HEK293 (cell line): Measurements from ENCODE around the gene MRPS27.

Experiments used
- CTCF ChIA-PET: fragments of 350-600 bp; formaldehyde crosslinking; extraction: SDS; loops from one replicate; lab custom pipeline; 2021; ENCODE audit warnings: antibody characterized with exemption; lab: Yijun Ruan, JAX
- POLR2A ChIA-PET: fragments of 300-600 bp; formaldehyde crosslinking; extraction: SDS; loops from one replicate; lab custom pipeline; 2020; ENCODE audit warnings: antibody characterized with exemption, inconsistent platforms; lab: Yijun Ruan, JAX
- H3K27ac ChIP-seq: fragments of 200-500 bp; sonication (Bioruptor generic); 2 replicates; pipeline ENCODE4 v1.5.1; 2014; ENCODE audit warnings: low read depth, low read length, control low read depth, inconsistent platforms; ENCODE audit errors: extremely low read depth
- H3K36me3 ChIP-seq, 2 experiments: fragments of 200-500 bp in 1 of 2; sonication (Bioruptor generic) in 1 of 2; 1 replicate in 1 of 2; 2 replicates in 1 of 2; pipeline ENCODE4 v1.5.1; 2014 to 2017; ENCODE audit warnings: inconsistent platforms in 2 of 2, low read length in 2 of 2; ENCODE audit not compliant: control insufficient read depth in 2 of 2, insufficient read depth in 1 of 2
- H3K4me1 ChIP-seq: fragments of 200-500 bp; sonication (Bioruptor generic); 2 replicates; pipeline ENCODE4 v1.5.1; 2014; ENCODE audit warnings: mild to moderate bottlenecking, low read length, inconsistent platforms; ENCODE audit not compliant: control insufficient read depth, insufficient read depth
- H3K4me3 ChIP-seq: 2 replicates; pipeline ENCODE4 v1.5.1; 2011; ENCODE audit warnings: low read depth, mild to moderate bottlenecking, control low read depth, low read length, moderate library complexity
- H3K9me3 ChIP-seq: fragments of 200-500 bp; sonication (Bioruptor generic); 2 replicates; pipeline ENCODE4 v1.5.1; 2014; ENCODE audit warnings: low read depth, low read length, inconsistent platforms; ENCODE audit not compliant: control insufficient read depth, insufficient read depth
- CTCF ChIP-seq: fragments of 450-650 bp; formaldehyde crosslinking; IDR thresholded peaks from 2 replicates; pipeline ENCODE4 v1.5.1; 2016; ENCODE audit warnings: missing biosample characterization, missing genetic modification characterization
- ZFP3 ChIP-seq: fragments of 450-650 bp; formaldehyde crosslinking; IDR thresholded peaks from 2 replicates; pipeline ENCODE4 v1.5.1; 2016; ENCODE audit warnings: low read depth, missing biosample characterization, missing genetic modification characterization
- ZNF175 ChIP-seq: fragments of 450-650 bp; formaldehyde crosslinking; IDR thresholded peaks from 2 replicates; pipeline ENCODE4 v1.5.1; 2016; ENCODE audit warnings: missing biosample characterization, missing genetic modification characterization
- ZNF23 ChIP-seq: fragments of 450-650 bp; formaldehyde crosslinking; IDR thresholded peaks from 2 replicates; pipeline ENCODE4 v1.5.1; 2016; ENCODE audit warnings: missing biosample characterization, missing genetic modification characterization, borderline replicate concordance
- ZNF266 ChIP-seq: fragments of 450-650 bp; formaldehyde crosslinking; IDR thresholded peaks from 2 replicates; pipeline ENCODE4 v1.5.1; 2016; ENCODE audit warnings: missing biosample characterization, missing genetic modification characterization, low read depth
- ZNF311 ChIP-seq: fragments of 450-650 bp; formaldehyde crosslinking; IDR thresholded peaks from 2 replicates; pipeline ENCODE4 v1.5.1; 2017; ENCODE audit warnings: missing biosample characterization, missing genetic modification characterization, borderline replicate concordance
- ZNF366 ChIP-seq: fragments of 450-650 bp; formaldehyde crosslinking; conservative IDR thresholded peaks from 2 replicates; pipeline ENCODE4 v1.5.1; 2016; ENCODE audit warnings: missing biosample characterization, missing genetic modification characterization
- ZNF416 ChIP-seq: fragments of 450-650 bp; formaldehyde crosslinking; IDR thresholded peaks from 2 replicates; pipeline ENCODE4 v1.5.1; 2016; ENCODE audit warnings: missing biosample characterization, missing genetic modification characterization
- ZNF544 ChIP-seq: fragments of 450-650 bp; formaldehyde crosslinking; IDR thresholded peaks from 2 replicates; pipeline ENCODE4 v1.5.0; 2017; ENCODE audit warnings: missing biosample characterization, missing genetic modification characterization
- ZNF561 ChIP-seq: fragments of 450-650 bp; IDR thresholded peaks from 2 replicates; pipeline ENCODE4 v1.5.1; 2018; ENCODE audit warnings: missing biosample characterization, missing genetic modification characterization, borderline replicate concordance
- ZNF654 ChIP-seq: fragments of 450-650 bp; formaldehyde crosslinking; IDR thresholded peaks from 2 replicates; pipeline ENCODE4 v1.5.1; 2016; ENCODE audit warnings: low read depth, missing biosample characterization, missing genetic modification characterization
- ZNF660 ChIP-seq: fragments of 450-650 bp; IDR thresholded peaks from 2 replicates; pipeline ENCODE4 v1.5.1; 2018; ENCODE audit warnings: missing biosample characterization, mild to moderate bottlenecking, missing genetic modification characterization
- ZNF701 ChIP-seq: fragments of 450-650 bp; formaldehyde crosslinking; IDR thresholded peaks from 2 replicates; pipeline ENCODE4 v1.5.1; 2016; ENCODE audit warnings: missing biosample characterization, missing genetic modification characterization
- ZNF768 ChIP-seq: fragments of 450-650 bp; formaldehyde crosslinking; IDR thresholded peaks from 2 replicates; pipeline ENCODE4 v1.5.1; 2018; ENCODE audit warnings: missing biosample characterization, mild to moderate bottlenecking, missing genetic modification characterization
- ZNF792 ChIP-seq: fragments of 450-650 bp; formaldehyde crosslinking; IDR thresholded peaks from 2 replicates; pipeline ENCODE4 v1.5.1; 2016; ENCODE audit warnings: missing biosample characterization, missing genetic modification characterization
- TF ChIP-seq, protein P1 (sequence below): fragments of 450-650 bp; formaldehyde crosslinking; IDR thresholded peaks from 2 replicates; pipeline ENCODE4 v1.5.1; 2017; ENCODE audit warnings: missing biosample characterization, missing genetic modification characterization

The MRPS27 gene

DNA sequence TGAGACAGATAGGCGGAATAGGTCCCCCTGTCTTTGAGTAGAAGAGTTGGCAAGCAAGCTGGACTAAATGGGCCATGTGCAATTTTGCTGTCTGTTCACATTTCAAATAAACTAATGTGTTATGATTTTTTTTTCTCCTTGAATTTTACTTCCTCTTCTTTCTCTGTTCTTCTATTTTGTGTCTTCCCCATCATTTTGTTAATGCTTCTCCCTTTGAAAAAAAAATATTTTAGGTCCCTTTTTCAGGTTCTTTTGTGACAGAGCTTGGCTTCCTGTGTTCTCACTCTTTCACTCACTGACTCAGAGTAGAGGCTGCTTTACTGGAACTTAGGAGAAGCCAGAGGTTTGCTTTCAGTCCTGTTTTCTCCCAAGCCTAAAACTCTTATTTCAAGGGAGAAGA, 48.2 kb upstream of the MRPS27 start (continued):
- no peak for TF ChIP-seq ZNF701

GRCh38 chr5:72366324-72366976, 46.4 kb upstream of the MRPS27 start:
- Histone ChIP-seq H3K27ac (no peak overlapping the region), H3K9me3 (no peaks in the 10 kb centered on the region), H3K4me1 (no peaks in the 10 kb centered on the region), H3K36me3 (peaks cover 0 to 16% of the 10 kb centered on the region in 2 experiments; a peak in 1 of 3 replicates), H3K4me3 (no peak overlapping the region)
- TF ChIP-seq, protein P1, sequence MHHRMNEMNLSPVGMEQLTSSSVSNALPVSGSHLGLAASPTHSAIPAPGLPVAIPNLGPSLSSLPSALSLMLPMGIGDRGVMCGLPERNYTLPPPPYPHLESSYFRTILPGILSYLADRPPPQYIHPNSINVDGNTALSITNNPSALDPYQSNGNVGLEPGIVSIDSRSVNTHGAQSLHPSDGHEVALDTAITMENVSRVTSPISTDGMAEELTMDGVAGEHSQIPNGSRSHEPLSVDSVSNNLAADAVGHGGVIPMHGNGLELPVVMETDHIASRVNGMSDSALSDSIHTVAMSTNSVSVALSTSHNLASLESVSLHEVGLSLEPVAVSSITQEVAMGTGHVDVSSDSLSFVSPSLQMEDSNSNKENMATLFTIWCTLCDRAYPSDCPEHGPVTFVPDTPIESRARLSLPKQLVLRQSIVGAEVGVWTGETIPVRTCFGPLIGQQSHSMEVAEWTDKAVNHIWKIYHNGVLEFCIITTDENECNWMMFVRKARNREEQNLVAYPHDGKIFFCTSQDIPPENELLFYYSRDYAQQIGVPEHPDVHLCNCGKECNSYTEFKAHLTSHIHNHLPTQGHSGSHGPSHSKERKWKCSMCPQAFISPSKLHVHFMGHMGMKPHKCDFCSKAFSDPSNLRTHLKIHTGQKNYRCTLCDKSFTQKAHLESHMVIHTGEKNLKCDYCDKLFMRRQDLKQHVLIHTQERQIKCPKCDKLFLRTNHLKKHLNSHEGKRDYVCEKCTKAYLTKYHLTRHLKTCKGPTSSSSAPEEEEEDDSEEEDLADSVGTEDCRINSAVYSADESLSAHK (tag by site-specific recombination): no peak
- TF ChIP-seq ZNF792 (tag by site-specific recombination) (no peak), ZNF544 (tag by site-specific recombination) (no peak), ZNF654 (tag by site-specific recombination) (peak; percentile 67), ZNF660 (peak; percentile 37; the same call in 1 of the 2 replicates), CTCF (tag by site-specific recombination) (peak; percentile 42; the same call in 1 of the 2 replicates), ZNF768 (tag by site-specific recombination) (0 out of 2 replicates have a peak, but pooled peaks have one; percentile 12), ZNF416 (tag by site-specific recombination) (no peak)
- ChIA-PET CTCF (interaction anchor here (0.6 to 4.5 kb wide), 27 partner anchors 8 to 627 kb away, joined by 3 to 50 read pairs (median 4); no protein-coding TSS in a partner anchor), POLR2A (interaction anchor here (1.0 kb wide), 1 partner anchor 157 kb away, joined by 3 read pairs; no protein-coding TSS in a partner anchor)

DNA sequence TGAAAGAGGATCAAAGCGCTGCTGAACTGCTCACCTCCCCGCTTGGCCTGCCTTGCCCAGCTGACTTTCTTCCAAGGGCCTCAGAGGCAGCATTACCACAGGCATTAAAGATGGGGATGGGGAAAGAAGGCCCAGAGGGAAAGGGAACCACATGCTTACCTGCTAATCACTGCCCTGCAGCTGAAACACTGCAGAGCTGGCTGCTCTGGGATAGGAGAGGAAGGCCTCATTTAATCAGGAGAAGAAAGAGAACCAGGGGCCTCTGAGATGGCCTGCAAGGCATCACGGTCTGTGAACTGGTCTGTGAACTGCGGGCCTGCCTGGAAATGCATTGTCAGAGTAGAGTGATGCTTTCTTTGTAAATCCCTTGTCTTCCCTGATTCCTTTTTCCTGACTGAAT, 44.9 kb upstream of the MRPS27 start:
- H3K4me1 ChIP-seq: no peaks in the 10 kb centered on the region
- ChIA-PET POLR2A (no interaction called here), CTCF (interaction anchor here (4.5 kb wide), 1 partner anchor 159 kb away, joined by 50 read pairs; no protein-coding TSS in a partner anchor)
- no peak for TF ChIP-seq ZNF266 (tag by site-specific recombination)
- TF ChIP-seq ZNF175 (tag by site-specific recombination): no peak
- no peak for TF ChIP-seq ZNF23 (tag by site-specific recombination)
- no peak for TF ChIP-seq ZFP3 (tag by site-specific recombination)
- no peak for TF ChIP-seq ZNF561 (tag by site-specific recombination)
- TF ChIP-seq ZNF654 (tag by site-specific recombination): no peak
- TF ChIP-seq ZNF366 (tag by site-specific recombination): no peak
- no peak for TF ChIP-seq ZNF311 (tag by site-specific recombination)
- no peak overlapping the region for H3K27ac ChIP-seq
- peaks cover 0 to 30% of the 10 kb centered on the region in 2 experiments; a peak in 2 of 3 replicates for H3K36me3 ChIP-seq
- no peak overlapping the region for H3K4me3 ChIP-seq
- H3K9me3 ChIP-seq: no peaks in the 10 kb centered on the region
